ENCODE measurements around the gene CEP170. TPM values are rescaled to one million over a fixed set of nuclear protein-coding genes. Genes with fewer than 3 reads are reported as not detected.

Gene CEP170
- polyA plus RNA-seq, 1 donor from 2014 or later: 403 TPM

DNA sequence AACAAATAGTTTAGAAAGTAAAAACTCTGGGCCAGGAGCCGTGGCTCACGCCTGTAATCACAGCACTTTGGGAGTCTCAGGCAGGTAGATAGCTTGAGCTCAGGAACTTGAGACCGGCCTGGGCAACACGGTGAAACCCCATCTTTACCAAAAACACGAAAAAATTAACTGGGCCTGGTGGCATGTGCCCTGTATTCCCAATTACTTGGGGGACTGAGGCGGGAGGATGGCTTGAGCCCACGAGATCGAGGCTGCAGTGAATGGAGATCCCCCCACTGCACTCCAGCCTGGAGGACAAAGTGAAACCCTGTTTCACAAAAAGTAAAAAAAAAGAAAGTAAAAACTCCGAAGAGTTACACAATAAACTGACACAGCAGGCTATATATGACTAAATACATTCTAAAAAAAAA is 10.6 kb downstream of the CEP170 start:
- TF ChIP-seq, protein P1, sequence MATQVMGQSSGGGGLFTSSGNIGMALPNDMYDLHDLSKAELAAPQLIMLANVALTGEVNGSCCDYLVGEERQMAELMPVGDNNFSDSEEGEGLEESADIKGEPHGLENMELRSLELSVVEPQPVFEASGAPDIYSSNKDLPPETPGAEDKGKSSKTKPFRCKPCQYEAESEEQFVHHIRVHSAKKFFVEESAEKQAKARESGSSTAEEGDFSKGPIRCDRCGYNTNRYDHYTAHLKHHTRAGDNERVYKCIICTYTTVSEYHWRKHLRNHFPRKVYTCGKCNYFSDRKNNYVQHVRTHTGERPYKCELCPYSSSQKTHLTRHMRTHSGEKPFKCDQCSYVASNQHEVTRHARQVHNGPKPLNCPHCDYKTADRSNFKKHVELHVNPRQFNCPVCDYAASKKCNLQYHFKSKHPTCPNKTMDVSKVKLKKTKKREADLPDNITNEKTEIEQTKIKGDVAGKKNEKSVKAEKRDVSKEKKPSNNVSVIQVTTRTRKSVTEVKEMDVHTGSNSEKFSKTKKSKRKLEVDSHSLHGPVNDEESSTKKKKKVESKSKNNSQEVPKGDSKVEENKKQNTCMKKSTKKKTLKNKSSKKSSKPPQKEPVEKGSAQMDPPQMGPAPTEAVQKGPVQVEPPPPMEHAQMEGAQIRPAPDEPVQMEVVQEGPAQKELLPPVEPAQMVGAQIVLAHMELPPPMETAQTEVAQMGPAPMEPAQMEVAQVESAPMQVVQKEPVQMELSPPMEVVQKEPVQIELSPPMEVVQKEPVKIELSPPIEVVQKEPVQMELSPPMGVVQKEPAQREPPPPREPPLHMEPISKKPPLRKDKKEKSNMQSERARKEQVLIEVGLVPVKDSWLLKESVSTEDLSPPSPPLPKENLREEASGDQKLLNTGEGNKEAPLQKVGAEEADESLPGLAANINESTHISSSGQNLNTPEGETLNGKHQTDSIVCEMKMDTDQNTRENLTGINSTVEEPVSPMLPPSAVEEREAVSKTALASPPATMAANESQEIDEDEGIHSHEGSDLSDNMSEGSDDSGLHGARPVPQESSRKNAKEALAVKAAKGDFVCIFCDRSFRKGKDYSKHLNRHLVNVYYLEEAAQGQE (IDR thresholded peaks at IDR 0.05; ENCODE audit: borderline replicate concordance): no peak
- TF ChIP-seq MXI1 (conservative IDR thresholded peaks at IDR 0.05; ENCODE audit: poor library complexity, severe bottlenecking) (no peak), TAF1 (IDR thresholded peaks at IDR 0.05; ENCODE audit: low read depth) (no peak), EP300 (conservative IDR thresholded peaks at IDR 0.05; ENCODE audit: poor library complexity, severe bottlenecking) (no peak), POLR2AphosphoS5 (IDR thresholded peaks at IDR 0.05) (no peak), RAD21 (conservative IDR thresholded peaks at IDR 0.05) (no peak), SMC3 (conservative IDR thresholded peaks at IDR 0.05; ENCODE audit: poor library complexity) (no peak), EZH2 (IDR thresholded peaks at IDR 0.05; ENCODE audit: borderline replicate concordance, insufficient read depth, low read length, poor library complexity, severe bottlenecking) (no peak)
- TF ChIP-seq, protein P2, sequence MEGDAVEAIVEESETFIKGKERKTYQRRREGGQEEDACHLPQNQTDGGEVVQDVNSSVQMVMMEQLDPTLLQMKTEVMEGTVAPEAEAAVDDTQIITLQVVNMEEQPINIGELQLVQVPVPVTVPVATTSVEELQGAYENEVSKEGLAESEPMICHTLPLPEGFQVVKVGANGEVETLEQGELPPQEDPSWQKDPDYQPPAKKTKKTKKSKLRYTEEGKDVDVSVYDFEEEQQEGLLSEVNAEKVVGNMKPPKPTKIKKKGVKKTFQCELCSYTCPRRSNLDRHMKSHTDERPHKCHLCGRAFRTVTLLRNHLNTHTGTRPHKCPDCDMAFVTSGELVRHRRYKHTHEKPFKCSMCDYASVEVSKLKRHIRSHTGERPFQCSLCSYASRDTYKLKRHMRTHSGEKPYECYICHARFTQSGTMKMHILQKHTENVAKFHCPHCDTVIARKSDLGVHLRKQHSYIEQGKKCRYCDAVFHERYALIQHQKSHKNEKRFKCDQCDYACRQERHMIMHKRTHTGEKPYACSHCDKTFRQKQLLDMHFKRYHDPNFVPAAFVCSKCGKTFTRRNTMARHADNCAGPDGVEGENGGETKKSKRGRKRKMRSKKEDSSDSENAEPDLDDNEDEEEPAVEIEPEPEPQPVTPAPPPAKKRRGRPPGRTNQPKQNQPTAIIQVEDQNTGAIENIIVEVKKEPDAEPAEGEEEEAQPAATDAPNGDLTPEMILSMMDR (IDR thresholded peaks at IDR 0.05; ENCODE audit: poor library complexity, severe bottlenecking): no peak
- Histone ChIP-seq H3K4me2 (ENCODE audit: low read length) (no peak overlapping the region), H3K9me3 (ENCODE audit: low read length) (no peaks in the 10 kb centered on the region), H3K27ac (ENCODE audit: low read length) (no peak overlapping the region), H3F3A (ENCODE audit: insufficient read depth, low read length, poor library complexity, severe bottlenecking) (no peaks in the 10 kb centered on the region), H3K4me3 (ENCODE audit: low read length) (no peak overlapping the region), H3K9ac (ENCODE audit: low read length) (no peak overlapping the region), H3K79me2 (replicated peaks; ENCODE audit: insufficient read depth, low read length) (peaks cover 97% of the 10 kb centered on the region), H4K20me1 (ENCODE audit: insufficient read depth) (peaks cover 11% of the 10 kb centered on the region), H3K36me3 (ENCODE audit: insufficient read depth, low read length) (no peaks in the 10 kb centered on the region), H3K9me2 (ENCODE audit: insufficient read depth, low read length) (no peaks in the 10 kb centered on the region), H3K27me3 (ENCODE audit: insufficient read depth, low read depth, low read length) (no peaks in the 10 kb centered on the region), H2AFZ (ENCODE audit: low read depth, low read length) (no peak overlapping the region)

DNA sequence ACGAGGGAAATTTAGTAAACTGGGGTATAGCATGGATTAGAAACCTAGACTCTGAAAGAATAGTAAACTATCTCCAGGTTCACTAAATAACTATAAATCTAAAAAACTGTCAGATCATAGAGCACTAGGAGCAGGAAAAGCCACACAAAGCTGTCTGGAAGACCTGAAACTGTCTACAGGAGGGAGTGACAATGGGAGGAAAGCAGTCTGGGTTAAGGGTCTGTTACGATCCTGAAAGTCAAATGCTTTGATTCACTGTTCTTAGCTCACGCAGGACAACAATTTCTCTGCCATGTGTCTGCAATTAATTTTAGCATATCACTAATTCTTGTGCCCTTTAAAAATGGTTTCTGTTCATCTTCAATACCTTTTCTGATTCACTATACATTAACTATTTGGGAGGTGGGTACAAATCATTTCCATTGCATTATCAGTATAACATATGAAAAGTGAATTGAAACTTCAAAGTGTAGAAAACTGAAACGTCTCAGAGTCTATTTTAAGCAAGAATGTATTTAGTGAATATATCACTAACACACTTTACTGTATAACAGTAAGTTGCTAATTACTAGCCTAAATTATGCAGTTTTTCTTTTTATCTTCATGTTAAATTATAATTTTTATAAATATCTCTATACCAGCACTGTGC is 18.4 kb downstream of the CEP170 start:
- TF ChIP-seq MXI1 (conservative IDR thresholded peaks at IDR 0.05; ENCODE audit: poor library complexity, severe bottlenecking) (no peak), SMC3 (conservative IDR thresholded peaks at IDR 0.05; ENCODE audit: poor library complexity) (no peak), RAD21 (conservative IDR thresholded peaks at IDR 0.05) (no peak), TAF1 (IDR thresholded peaks at IDR 0.05; ENCODE audit: low read depth) (no peak), POLR2AphosphoS5 (IDR thresholded peaks at IDR 0.05) (no peak), EP300 (conservative IDR thresholded peaks at IDR 0.05; ENCODE audit: poor library complexity, severe bottlenecking) (no peak), EZH2 (IDR thresholded peaks at IDR 0.05; ENCODE audit: borderline replicate concordance, insufficient read depth, low read length, poor library complexity, severe bottlenecking) (no peak)
- TF ChIP-seq, protein P2 (IDR thresholded peaks at IDR 0.05; ENCODE audit: poor library complexity, severe bottlenecking): no peak
- TF ChIP-seq, protein P1 (IDR thresholded peaks at IDR 0.05; ENCODE audit: borderline replicate concordance): no peak
- Histone ChIP-seq H4K20me1 (ENCODE audit: insufficient read depth) (peaks cover 4% of the 10 kb centered on the region), H2AFZ (ENCODE audit: low read depth, low read length) (no peak overlapping the region), H3K27me3 (ENCODE audit: insufficient read depth, low read depth, low read length) (no peaks in the 10 kb centered on the region), H3K9me3 (ENCODE audit: low read length) (no peaks in the 10 kb centered on the region), H3K9ac (ENCODE audit: low read length) (no peak overlapping the region), H3K27ac (ENCODE audit: low read length) (no peak overlapping the region), H3K4me2 (ENCODE audit: low read length) (no peak overlapping the region), H3K36me3 (ENCODE audit: insufficient read depth, low read length) (peaks cover 6% of the 10 kb centered on the region), H3K4me3 (ENCODE audit: low read length) (no peak overlapping the region), H3K79me2 (replicated peaks; ENCODE audit: insufficient read depth, low read length) (peaks cover 98% of the 10 kb centered on the region), H3K9me2 (ENCODE audit: insufficient read depth, low read length) (no peaks in the 10 kb centered on the region), H3F3A (ENCODE audit: insufficient read depth, low read length, poor library complexity, severe bottlenecking) (no peaks in the 10 kb centered on the region)
